ENCODE results near the gene WDR87. TPM values are rescaled to one million over a fixed set of nuclear protein-coding genes. Genes with fewer than 3 reads are reported as not detected.
A peak's percentile ranks its signal among the peaks of the same experiment; 100 is the strongest.

Gene WDR87
- total RNA-seq, 1 donor, result not detected

DNA sequence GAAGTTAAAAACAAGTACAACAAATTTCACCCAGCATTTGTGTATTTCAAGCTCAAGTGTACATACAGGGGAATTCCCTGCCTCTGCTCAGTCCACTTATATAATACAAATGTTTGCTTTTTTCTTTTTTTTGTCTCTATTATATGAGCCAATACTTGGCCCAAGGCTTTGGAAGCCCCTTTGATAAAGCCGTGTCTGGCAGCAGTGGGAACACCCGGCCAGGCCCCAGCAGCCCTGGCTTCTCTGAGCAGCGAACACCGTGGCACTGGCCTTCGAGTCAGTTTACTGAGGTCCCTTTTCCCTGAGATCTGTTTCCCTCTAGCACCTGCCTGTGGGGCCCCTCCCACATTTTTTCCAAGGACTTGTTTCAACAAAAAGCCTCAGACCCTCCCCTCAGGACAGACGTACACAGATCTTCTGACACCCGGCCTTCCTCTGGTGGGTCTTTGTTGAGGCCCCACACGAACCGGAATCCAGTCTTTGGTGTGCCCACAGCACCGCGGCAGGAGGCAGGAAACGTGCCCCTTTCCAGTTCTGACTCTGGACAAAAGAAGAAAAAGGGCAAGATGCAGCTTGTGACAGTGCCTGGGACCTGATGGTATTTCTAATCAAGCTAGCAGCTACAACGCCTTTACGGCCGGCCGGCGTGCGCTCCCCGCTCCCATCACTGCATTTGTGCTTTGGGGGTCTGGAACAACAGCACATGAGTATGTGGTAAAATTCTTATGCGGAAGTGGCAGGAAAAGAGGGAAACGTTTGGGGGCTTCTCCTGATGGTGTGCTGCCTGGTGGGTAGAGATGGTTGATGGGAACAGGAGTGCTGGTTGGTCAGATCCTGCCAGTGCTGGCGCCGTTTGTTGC, 14.4 kb upstream of the WDR87 start:
- Histone ChIP-seq H3K79me2 (ENCODE audit: insufficient read depth, low read length) (peaks cover 93% of the 10 kb centered on the region), H3K4me1 (ENCODE audit: insufficient read depth, low read length) (no peaks in the 10 kb centered on the region), H3K4me2 (ENCODE audit: insufficient read depth, low read length) (no peak overlapping the region), H3K4me3 (ENCODE audit: insufficient read depth, low read length) (no peak overlapping the region), H3K27me3 (ENCODE audit: insufficient read depth, low read length) (no peaks in the 10 kb centered on the region), H3K9me3 (ENCODE audit: low read depth, low read length) (no peaks in the 10 kb centered on the region), H3K36me3 (ENCODE audit: insufficient read depth, low read length) (no peaks in the 10 kb centered on the region), H3K27ac (ENCODE audit: low read depth, low read length) (no peak overlapping the region), H4K20me1 (ENCODE audit: insufficient read depth, low read length) (peaks cover 22% of the 10 kb centered on the region), H2AFZ (ENCODE audit: low read length) (no peak overlapping the region)
- TF ChIP-seq, protein P1, sequence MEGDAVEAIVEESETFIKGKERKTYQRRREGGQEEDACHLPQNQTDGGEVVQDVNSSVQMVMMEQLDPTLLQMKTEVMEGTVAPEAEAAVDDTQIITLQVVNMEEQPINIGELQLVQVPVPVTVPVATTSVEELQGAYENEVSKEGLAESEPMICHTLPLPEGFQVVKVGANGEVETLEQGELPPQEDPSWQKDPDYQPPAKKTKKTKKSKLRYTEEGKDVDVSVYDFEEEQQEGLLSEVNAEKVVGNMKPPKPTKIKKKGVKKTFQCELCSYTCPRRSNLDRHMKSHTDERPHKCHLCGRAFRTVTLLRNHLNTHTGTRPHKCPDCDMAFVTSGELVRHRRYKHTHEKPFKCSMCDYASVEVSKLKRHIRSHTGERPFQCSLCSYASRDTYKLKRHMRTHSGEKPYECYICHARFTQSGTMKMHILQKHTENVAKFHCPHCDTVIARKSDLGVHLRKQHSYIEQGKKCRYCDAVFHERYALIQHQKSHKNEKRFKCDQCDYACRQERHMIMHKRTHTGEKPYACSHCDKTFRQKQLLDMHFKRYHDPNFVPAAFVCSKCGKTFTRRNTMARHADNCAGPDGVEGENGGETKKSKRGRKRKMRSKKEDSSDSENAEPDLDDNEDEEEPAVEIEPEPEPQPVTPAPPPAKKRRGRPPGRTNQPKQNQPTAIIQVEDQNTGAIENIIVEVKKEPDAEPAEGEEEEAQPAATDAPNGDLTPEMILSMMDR (IDR thresholded peaks at IDR 0.05; ENCODE audit: extremely low read depth, low read depth, low read length), result no peak
- DNase-seq (ENCODE audit: insufficient read length, low spot score, missing footprints), result no peak

DNA sequence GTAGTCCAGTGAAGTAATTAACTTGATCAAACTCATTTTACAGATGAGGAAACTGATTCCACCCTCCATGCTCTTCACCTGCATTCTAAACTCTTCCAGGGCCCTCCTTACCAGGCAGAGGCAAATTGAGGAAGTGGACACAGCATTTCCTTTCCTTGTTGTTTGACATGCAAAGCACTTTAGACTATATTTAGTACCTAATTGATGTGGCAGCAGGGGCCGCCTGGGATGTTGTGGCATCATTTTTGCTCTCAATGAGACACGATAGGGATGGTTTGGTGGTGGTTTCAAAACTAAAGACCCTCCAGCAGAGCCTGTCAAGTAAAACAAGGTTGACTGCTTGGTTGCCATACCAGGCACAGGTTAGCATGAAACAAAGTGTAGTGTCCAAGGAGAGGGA, 8.5 kb upstream of the WDR87 start:
- H3K27me3 ChIP-seq (ENCODE audit: insufficient read depth, low read length), result no peaks in the 10 kb centered on the region
- no peak overlapping the region for H2AFZ ChIP-seq (ENCODE audit: low read length)
- H3K79me2 ChIP-seq (ENCODE audit: insufficient read depth, low read length), result peaks cover 96% of the 10 kb centered on the region
- no peak overlapping the region for H3K4me3 ChIP-seq (ENCODE audit: insufficient read depth, low read length)
- no peak overlapping the region for H3K27ac ChIP-seq (ENCODE audit: low read depth, low read length)
- TF ChIP-seq, protein P1 (IDR thresholded peaks at IDR 0.05; ENCODE audit: extremely low read depth, low read depth, low read length), result no peak
- H3K4me2 ChIP-seq (ENCODE audit: insufficient read depth, low read length), result no peak overlapping the region
- DNase-seq (ENCODE audit: insufficient read length, low spot score, missing footprints), result no peak
- H3K9me3 ChIP-seq (ENCODE audit: low read depth, low read length), result no peaks in the 10 kb centered on the region
- peaks cover 3% of the 10 kb centered on the region for H3K4me1 ChIP-seq (ENCODE audit: insufficient read depth, low read length)
- H4K20me1 ChIP-seq (ENCODE audit: insufficient read depth, low read length), result peaks cover 18% of the 10 kb centered on the region
- H3K36me3 ChIP-seq (ENCODE audit: insufficient read depth, low read length), result no peaks in the 10 kb centered on the region

DNA sequence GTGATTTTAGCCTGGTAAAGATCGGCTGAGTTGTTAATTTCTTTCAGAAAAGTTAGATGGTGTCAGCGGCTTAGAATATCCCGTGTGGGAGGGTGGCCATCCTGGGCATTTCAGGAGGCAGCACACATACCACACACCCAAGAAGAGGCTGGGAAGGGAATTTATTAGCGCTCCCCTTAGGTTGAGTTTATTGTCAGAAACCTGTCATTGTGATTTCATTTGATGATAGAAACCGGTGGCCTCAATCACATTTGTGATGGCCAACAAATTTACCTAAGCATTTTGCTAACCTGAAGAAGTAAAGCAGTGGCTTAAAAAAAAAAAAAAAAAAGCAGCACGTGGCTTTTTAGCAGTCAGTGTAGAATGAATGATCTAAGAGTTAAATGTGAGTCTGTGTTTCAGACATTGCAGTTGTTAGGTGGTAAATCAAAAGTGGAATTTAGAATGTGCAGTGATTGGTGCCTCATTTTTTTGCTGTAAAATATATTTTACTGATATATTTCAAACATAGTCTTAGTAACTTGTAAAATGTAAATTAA, 3.3 kb upstream of the WDR87 start:
- Histone ChIP-seq H3K27me3 (ENCODE audit: insufficient read depth, low read length) (no peaks in the 10 kb centered on the region), H4K20me1 (ENCODE audit: insufficient read depth, low read length) (peaks cover 17% of the 10 kb centered on the region), H3K4me2 (ENCODE audit: insufficient read depth, low read length) (peak overlapping the region; percentile 99), H3K27ac (ENCODE audit: low read depth, low read length) (peak overlapping the region; percentile 15), H3K9me3 (ENCODE audit: low read depth, low read length) (no peaks in the 10 kb centered on the region), H2AFZ (ENCODE audit: low read length) (no peak overlapping the region), H3K4me3 (ENCODE audit: insufficient read depth, low read length) (no peak overlapping the region), H3K36me3 (ENCODE audit: insufficient read depth, low read length) (no peaks in the 10 kb centered on the region), H3K4me1 (ENCODE audit: insufficient read depth, low read length) (peaks cover 30% of the 10 kb centered on the region), H3K79me2 (ENCODE audit: insufficient read depth, low read length) (peaks cover 76% of the 10 kb centered on the region)
- DNase-seq (ENCODE audit: insufficient read length, low spot score, missing footprints), result no peak
- TF ChIP-seq, protein P1 (IDR thresholded peaks at IDR 0.05; ENCODE audit: extremely low read depth, low read depth, low read length), result no peak

DNA sequence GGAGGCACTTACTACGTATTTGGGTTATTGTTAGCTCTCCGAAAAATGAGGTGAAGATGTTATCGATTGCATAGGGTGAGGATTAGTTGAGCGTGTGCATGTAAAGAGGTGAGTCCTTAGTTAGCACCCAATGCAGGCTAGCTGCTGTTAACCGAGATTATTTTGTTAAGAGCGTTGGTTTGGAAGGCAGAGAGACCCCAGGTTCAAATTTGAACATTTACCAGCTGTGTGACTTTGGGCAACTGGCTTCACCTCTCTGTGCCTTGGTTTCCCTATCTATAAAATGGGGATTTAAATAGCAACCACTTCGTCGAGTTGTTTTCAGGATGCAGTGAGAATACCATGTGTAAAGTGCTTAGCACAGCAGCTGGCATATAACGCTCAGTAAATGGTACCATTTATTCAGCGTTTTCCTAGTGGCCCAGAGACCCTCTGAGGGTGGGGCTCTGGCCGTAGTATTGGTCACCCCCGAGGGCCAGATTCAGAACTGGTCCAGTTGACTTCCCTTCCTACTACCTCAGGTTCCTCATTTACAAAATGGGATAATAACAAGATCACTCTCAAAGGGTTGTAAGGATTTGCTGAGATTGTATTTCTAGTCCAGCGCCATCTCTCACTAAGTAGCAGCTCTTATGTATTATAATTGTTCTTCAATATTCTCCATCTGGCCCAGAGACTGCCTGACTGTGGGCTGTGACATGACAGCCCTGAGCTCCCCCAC, 1.5 kb upstream of the WDR87 start:
- Histone ChIP-seq H3K4me2 (ENCODE audit: insufficient read depth, low read length) (peak overlapping the region; percentile 99), H3K27me3 (ENCODE audit: insufficient read depth, low read length) (no peaks in the 10 kb centered on the region), H3K79me2 (ENCODE audit: insufficient read depth, low read length) (peaks cover 59% of the 10 kb centered on the region), H3K4me1 (ENCODE audit: insufficient read depth, low read length) (peaks cover 30% of the 10 kb centered on the region), H3K4me3 (ENCODE audit: insufficient read depth, low read length) (peak overlapping the region; percentile 96), H3K27ac (ENCODE audit: low read depth, low read length) (peak overlapping the region; percentile 97), H2AFZ (ENCODE audit: low read length) (peak overlapping the region; percentile 71), H4K20me1 (ENCODE audit: insufficient read depth, low read length) (peaks cover 16% of the 10 kb centered on the region), H3K9me3 (ENCODE audit: low read depth, low read length) (no peaks in the 10 kb centered on the region), H3K36me3 (ENCODE audit: insufficient read depth, low read length) (no peaks in the 10 kb centered on the region)
- TF ChIP-seq, protein P1 (IDR thresholded peaks at IDR 0.05; ENCODE audit: extremely low read depth, low read depth, low read length), result no peak
- DNase-seq (ENCODE audit: insufficient read length, low spot score, missing footprints), result peak; percentile 76
